ENCODE measurements around the gene TEK. TPM values are rescaled to one million over a fixed set of nuclear protein-coding genes. Genes with fewer than 3 reads are reported as not detected.

Gene TEK
- total and polyA plus RNA-seq, 9 of the 15 experiments (the other 6 are each of a cell fraction or from before 2014, with no cell fraction given): 0.03 to 0.13 (median 0.06) TPM

GRCh38 chr9:27202056-27202455 lies 93.0 kb downstream of the TEK start:
- no peak for ATAC-seq
- no peak overlapping the region for H2AFZ ChIP-seq (ENCODE audit: low read depth, low read length)
- no peaks in the 10 kb centered on the region for H3K9me3 ChIP-seq (replicated peaks; ENCODE audit: control insufficient read depth, insufficient read depth, low read depth, low read length)
- in situ Hi-C loops (cut with MboI) (no loop called here), intact Hi-C loops (cut with micrococcal nuclease) (no loop called here)
- POLR2A ChIA-PET: no interaction called here
- H3K9me1 ChIP-seq (ENCODE audit: control insufficient read depth, insufficient read depth, low read length): no peaks in the 10 kb centered on the region
- no TSS peak for BruUV-seq (replicated peaks)
- 8% methylated on average over 2 of the region's 2 CpGs for WGBS (ENCODE audit: insufficient coverage, low coverage, missing lambda C conversion rate)
- no peaks in the 10 kb centered on the region for H4K20me1 ChIP-seq (replicated peaks; ENCODE audit: control insufficient read depth, insufficient read depth, low read length)
- no peak for TF ChIP-seq DPF2 (IDR thresholded peaks at IDR 0.05)
- TF ChIP-seq NCOA6 (IDR thresholded peaks at IDR 0.05): no peak
- no peak for TF ChIP-seq CTCF (IDR thresholded peaks at IDR 0.05 in 2 of 3, conservative IDR thresholded peaks at IDR 0.05 in 1 of 3; ENCODE audit: insufficient read depth in 2 of 3, low read depth in 1 of 3, low read length in 3 of 3)
- no peak for TF ChIP-seq RUNX1 (IDR thresholded peaks at IDR 0.05; ENCODE audit: low read depth)
- TF ChIP-seq MAFG (tag; conservative IDR thresholded peaks at IDR 0.05): no peak
- TF ChIP-seq KDM5B (IDR thresholded peaks at IDR 0.05; ENCODE audit: insufficient replicate concordance, low read depth, low read length): no peak
- no peak for TF ChIP-seq BRF1 (IDR thresholded peaks at IDR 0.05; ENCODE audit: borderline replicate concordance, extremely low read depth, insufficient read length)
- no peak for TF ChIP-seq SLC30A9 (CRISPR knock-in tag; IDR thresholded peaks at IDR 0.05)
- no peak for TF ChIP-seq JUND (IDR thresholded peaks at IDR 0.05; ENCODE audit: borderline replicate concordance, low read depth, low read length)
- no peak for TF ChIP-seq JUND (tag; IDR thresholded peaks at IDR 0.05; ENCODE audit: borderline replicate concordance, low read depth, low read length)
- no peak for TF ChIP-seq HDAC1 (IDR thresholded peaks at IDR 0.05)
- no peak for TF ChIP-seq SNIP1 (IDR thresholded peaks at IDR 0.05; ENCODE audit: low read depth)
- no peak for TF ChIP-seq GATAD2A (IDR thresholded peaks at IDR 0.05)
- TF ChIP-seq ZNF121 (CRISPR knock-in tag; conservative IDR thresholded peaks at IDR 0.05): no peak
- TF ChIP-seq ZHX1 (conservative IDR thresholded peaks at IDR 0.05; ENCODE audit: low read length): no peak
- TF ChIP-seq ZNF3 (CRISPR knock-in tag; IDR thresholded peaks at IDR 0.05): no peak
- no peak for TF ChIP-seq PTRF (tag; IDR thresholded peaks at IDR 0.05)
- no peak overlapping the region for H3K4me3 ChIP-seq
- no peak overlapping the region for H3K9ac ChIP-seq (ENCODE audit: insufficient read depth in 1 of 2, low read depth in 2 of 2, low read length in 2 of 2)
- H3K36me3 ChIP-seq (ENCODE audit: control insufficient read depth, insufficient read depth, low read length): no peaks in the 10 kb centered on the region
- DNase-seq (ENCODE audit: extremely low read depth in 1 of 4, low spot score in 3 of 4): no peak
- H3K79me2 ChIP-seq (ENCODE audit: control insufficient read depth, insufficient read depth, low read length): no peaks in the 10 kb centered on the region
- no peaks in the 10 kb centered on the region for H3K4me1 ChIP-seq (replicated peaks in 1 of 2; ENCODE audit: control insufficient read depth in 2 of 2, insufficient read depth in 2 of 2, low read length in 2 of 2)
- no peaks in the 10 kb centered on the region for H3K27me3 ChIP-seq (ENCODE audit: control insufficient read depth in 2 of 2, insufficient read depth in 2 of 2, low read length in 2 of 2)
- H3K27ac ChIP-seq (ENCODE audit: extremely low read depth, low read depth, low read length): no peak overlapping the region
- no peak overlapping the region for H3K4me2 ChIP-seq (ENCODE audit: insufficient read depth, low read length)
- CTCF ChIA-PET (ENCODE audit: low intra/inter-chr PET ratio): no interaction called here
- no peak for FAIRE-seq
